ENCODE data around the gene PHYKPL. TPM values are rescaled to one million over a fixed set of nuclear protein-coding genes. Genes with fewer than 3 reads are reported as not detected.
A peak's percentile ranks its signal among the peaks of the same experiment; 100 is the strongest.

The PHYKPL gene
- 41.7 and 53.7 TPM in 2 replicates for total RNA-seq (2014; rRNA removed; shearing (Covaris generic))
- polyA plus RNA-seq (2014; cell fraction: nucleus; rRNA removed), result 70.3 and 92.0 TPM in 2 replicates

DNA sequence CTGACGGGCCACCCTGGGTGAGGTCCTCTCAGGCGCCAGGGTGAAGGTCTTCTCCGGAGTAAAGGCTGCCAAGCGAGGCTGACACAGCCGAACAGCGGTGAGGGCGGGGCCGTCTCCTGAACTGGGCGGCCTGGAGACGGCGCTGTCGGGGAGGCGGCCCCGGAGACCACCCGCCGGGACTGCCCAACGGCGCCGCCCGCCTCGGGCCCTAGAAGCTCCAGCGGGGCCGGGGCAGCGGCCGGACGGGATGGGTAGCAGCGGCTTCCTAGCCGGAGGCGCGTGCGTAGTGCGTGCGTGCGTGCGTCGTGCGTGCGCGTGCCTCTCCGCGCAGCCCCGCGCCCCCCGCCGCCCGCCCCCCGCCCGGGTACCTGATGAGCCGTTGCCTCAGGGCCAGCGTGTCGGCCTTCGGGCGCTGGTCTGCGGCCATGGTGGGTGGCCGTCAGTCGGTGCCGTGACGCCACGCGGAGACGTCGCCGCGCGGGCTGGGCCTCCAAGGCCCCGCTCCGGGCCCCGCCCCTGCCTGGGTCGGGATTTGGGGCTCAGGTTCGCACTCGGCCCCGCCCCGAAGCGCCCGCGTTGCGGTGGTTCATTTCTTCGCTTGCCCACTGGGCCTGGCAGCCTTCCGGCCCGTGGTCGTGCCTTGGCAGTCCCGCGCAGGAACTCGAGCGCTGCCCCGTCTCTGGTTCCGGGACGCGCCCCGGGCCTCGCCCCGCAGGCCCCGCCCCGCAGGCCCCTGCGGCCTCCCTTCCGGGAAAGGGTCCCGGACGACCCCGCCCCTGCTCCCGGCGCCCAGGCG, at the start of gene PHYKPL:
Gene PHYKPL, minus strand, starts transcription at position 679 of the 796 bp plus-strand sequence. Its CDS starts 252 bp downstream, at position 427.
- peak; percentile 64 for DNase-seq (ENCODE audit: extremely low read depth, low read depth)

DNA sequence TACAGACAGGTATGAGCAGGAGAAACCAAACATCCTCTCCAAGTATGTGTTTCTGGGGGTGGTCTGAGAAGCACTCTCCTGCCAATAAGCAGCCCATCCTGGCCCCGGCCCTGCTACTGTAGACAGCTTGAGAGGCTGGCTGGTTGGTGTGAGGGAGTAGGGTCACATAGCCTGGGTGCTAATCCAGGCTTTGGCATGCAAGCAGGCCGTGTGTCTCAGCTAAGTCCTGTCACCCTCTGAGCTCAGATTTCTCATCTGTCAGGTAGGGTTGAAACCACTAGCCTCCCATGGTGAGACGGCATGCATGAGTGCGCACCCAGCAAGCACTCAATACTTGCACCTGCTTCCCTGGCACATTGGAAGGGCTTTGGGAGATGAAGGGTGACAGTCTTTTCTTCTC, 49.8 kb upstream of the PHYKPL start:
- no peak for DNase-seq (ENCODE audit: extremely low read depth, low read depth)

DNA sequence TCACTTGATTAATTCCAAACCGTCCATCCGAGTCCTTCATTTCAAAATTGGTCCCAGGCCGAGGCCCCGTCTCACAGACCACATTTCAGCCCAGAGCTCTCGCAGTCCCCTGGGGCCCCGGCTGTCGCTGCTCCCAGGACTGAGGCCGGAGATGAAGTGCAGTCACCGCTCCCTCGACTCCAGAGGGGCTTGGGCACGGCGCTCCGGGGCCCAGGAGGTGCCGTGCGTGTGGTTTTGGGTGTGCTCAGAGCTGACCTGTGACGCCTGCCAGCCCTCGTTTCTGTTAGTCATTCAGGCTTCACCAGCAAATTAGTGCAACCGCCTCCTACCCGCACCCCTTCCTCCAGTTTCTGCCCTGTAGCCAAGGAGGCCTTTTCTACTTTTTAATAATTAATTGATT, 48.7 kb upstream of the PHYKPL start:
- no peak for DNase-seq (ENCODE audit: extremely low read depth, low read depth)

DNA sequence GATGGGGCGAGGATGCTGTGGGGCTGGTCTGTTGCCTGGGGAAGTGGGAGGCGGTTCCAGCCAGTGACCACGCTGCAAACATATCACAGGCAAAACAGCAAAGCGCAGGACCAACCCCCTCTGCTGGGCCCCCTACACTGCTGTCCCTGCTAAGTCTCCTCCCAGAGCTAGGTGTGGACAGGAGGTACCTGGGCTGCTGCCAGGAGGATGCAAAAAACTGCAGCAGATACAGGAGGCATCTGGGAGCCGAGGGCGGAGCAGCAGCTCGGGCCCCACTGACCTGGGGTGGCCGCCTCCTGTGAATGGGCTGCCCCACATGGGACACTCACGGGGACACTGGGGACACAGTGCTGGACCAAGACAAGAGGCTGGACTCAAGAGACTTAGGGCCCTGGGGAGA, 48.0 kb upstream of the PHYKPL start:
- DNase-seq (ENCODE audit: extremely low read depth, low read depth), result no peak

DNA sequence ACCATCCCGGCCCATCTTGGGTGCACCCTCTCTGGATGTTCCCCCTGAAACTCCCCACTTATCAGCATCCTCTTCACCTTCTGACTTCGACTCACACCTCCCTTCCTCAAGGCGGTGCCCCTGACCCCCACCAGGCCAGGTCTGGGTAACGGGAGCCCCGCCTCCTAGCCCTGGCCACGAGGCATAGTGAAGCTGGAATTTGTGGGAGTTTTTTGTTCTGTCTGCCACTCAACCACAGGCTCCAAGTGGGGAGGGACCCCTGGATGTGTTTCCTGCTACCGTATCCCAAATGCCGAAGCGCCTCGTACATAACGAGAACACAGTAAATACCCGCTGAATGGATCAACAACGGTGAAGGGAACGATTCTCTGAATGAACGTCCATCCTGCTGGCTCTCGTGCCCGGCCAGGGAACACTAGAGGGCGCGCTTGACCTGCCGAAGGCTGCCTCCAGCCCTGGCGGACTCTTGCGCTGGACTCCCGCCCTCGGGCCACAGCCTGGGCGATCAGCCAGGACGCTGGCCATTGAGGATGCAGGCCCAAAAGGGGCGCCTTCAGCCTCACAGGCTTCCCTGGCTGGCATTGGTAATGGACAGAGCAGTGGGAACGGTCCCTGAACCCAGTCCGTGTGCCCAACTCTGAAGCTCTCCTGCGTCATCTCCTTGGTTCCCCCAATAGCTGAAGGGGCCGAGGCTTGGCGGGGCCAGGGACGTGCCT, 47.3 kb upstream of the PHYKPL start:
- peak; percentile 70 for DNase-seq (ENCODE audit: extremely low read depth, low read depth)

DNA sequence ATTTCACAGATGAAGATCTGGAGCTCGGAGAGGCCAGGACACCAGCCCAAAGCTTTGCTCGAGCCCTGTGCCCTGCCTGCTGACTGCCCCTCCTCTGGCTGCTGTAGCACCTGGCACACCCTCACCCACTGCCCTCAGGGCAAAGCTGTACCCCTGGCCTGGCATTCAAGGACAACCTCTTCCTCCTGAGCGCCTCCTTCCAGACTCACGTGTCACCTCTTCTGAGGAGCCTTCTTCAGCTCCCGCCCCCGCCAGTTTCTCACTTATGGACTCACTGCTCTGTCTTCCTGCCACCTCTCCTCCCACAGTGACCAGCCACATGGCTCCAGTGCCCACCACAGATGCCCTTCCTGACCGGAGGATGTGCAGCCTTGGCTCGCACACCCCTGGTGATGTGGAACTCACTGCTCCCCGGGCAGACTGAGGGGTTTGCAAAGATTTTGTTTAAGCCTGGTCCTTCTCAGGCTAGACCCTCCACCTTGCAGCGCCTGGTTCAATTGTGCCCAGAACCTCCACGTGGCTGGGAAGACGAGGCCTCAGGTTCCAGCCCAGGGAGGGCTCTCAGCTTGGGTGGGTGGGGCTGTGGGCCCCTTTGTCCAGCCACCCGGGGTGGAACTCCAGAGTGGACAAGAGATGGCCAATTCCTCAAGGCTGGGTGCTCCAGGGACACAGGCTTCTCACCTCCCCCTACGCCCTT, 46.6 kb upstream of the PHYKPL start:
- DNase-seq (ENCODE audit: extremely low read depth, low read depth), result no peak

DNA sequence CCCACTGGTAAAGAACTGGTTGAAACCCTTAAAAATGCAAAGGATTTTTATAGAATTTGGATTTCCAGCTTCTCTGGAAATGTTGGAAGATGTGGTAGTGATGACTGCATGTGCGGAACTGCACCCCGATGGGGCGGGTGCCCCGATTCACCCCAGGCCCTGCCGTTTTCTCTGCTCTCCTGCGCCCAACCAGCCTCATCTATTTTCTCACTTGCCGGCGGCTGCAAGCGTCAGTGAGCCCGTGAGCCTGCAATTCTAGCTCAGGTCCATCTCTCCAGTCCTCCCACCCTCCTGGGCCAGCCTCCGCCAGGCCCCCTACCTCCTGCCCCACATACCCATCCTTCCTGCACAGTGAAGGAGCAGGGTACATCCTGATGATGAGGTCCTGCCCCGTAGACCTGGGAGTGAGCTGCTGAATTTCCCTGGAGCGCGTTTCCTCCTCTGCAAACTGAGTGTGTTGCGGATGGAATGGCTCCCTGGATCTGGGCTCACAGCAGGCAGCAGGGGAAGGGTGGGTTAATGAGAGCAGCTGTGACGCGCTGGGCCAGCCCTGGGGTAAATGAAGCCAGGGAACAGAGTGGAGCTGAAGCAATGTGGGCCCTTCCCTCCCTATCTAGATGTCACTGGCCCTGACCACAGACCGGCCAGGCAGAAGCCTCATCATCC, 45.9 kb upstream of the PHYKPL start:
- no peak for DNase-seq (ENCODE audit: extremely low read depth, low read depth)

DNA sequence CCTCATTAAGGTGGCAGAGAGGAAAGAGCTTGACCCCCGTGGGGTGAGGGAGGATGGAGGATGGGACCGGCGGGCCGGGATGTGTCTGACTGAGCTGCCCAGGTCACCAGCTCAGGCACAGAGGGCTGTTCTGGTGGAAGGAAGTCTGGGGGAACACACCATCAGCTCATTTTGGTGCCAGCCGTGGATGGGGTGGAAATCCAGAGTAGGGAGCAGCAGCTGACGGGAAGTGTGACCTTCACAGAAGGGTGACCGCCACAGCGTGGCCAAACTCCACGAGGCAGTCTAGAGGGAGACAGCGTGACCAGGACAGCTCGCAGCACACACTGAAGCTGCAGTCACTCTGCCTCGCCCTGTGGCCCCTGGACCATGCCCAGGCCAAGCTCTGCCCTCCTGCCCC, 45.3 kb upstream of the PHYKPL start:
- no peak for DNase-seq (ENCODE audit: extremely low read depth, low read depth)

DNA sequence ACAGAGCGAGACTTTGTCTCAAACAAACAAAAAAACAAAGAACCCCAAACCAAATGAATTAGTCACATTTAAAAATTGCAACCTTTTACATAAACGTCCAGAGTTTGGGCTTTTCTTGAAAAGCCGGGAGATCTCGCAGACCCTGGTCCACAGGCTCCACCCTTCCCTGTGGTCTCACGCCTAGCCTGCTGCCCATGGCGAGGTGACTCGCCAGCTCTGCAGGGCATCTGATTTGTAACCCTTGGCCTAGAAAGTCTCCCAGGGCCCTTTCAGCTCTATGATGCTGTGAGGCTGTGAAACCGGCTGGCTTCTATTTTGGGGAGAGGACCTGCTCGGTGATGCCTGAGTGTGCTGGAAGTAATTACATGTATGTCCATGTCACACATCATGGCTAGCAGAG, 44.7 kb upstream of the PHYKPL start:
- DNase-seq (ENCODE audit: extremely low read depth, low read depth), result no peak

DNA sequence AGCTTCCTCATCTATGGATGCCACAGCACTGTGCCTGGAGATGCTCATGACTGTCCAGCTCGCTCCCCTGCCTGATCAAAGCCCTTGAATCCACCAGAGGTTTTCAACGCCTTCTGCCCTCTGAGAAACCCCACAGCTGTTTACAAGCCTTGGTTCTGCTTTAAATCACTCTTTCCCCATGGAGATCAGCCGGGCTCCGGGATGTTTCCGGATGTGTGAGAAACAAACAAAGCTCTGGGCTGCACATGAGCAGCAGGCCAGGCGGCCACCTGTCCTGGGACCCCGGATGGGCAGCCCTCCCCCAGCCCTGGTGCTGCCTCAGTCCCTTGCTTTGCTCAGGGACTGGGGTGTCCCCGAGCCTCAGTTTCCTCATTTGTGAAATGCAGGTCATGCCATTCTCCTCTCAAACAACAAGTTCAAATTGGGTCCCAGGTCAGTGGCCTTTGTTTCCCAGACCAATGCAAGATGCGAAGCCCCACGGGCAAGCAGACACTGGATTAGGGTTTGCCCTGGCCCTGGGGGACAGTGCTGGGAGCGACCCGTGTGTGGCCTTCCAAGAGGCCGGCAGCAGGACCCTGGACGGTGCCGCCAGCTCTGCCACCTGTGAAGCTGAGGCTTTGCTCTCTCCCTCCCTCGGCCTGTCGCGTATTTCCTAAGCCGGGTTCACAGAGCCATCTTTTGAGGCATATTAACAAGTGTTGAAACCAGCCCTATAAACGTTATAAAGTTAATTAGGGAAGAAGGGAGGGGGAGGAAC, 42.4 kb upstream of the PHYKPL start:
- DNase-seq (ENCODE audit: extremely low read depth, low read depth), result no peak

DNA sequence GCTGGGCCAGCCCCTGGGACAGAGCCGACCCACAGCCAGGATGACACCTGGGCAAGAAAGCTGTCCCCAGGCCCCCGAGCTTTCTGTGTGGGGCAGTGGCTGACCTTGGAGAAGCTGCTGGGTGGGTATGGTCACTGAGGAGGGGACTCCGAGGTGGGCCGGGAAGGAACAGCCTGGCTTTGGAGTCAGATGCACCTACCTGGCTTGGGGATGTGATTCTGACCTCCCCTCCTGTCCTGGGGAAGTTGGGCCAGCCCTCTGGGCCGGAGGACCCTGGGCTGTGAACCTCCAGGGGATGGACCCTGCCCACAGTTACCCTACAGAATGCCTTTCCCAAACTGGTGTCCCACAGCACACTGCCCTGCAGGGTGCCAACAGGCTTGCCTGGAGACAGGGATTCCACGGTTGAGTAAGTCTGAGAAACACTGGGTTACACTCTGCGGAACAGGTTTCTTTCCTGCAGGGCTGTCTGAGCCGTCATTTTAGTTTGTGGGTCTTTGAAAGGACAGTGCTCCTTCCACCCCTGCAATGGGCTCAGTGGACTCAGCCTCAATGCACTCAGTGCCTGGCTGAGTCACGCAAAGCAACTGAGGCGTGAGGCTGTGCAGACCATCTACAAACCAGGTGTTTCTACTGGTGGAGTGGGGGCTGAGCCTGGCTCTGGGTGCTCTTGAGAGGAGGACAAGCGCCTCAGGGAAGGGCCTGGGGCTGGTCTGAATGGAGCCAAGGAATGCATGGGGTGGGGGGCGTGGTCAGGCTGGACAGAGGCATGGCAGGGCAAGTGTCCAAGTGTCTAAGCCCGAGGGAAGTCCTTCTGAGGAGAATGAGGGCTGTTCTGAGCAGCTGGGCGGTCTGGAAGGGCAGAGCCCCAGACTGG, 41.3 kb upstream of the PHYKPL start:
- DNase-seq (ENCODE audit: extremely low read depth, low read depth), result no peak

DNA sequence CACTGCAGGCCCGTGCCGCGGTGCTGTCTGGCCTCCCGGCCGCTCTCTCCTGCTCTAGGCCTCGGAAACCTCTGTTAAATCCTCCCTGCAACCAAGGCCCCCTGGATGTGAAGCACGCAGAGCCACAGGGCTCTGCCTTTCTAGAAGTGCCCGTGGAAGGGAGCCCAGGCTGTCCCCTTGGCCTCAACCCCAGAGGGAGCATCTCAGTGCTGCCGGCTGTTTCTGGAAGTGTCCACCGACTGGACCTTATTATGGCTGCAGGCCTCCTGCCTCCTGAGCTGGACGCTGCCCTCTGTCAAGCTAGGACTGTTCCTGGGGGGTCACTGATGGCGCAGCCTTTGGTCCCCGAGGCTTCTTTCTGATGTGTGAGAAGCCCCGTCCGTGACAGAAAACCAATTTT, 40.4 kb upstream of the PHYKPL start:
- no peak for DNase-seq (ENCODE audit: extremely low read depth, low read depth)

DNA sequence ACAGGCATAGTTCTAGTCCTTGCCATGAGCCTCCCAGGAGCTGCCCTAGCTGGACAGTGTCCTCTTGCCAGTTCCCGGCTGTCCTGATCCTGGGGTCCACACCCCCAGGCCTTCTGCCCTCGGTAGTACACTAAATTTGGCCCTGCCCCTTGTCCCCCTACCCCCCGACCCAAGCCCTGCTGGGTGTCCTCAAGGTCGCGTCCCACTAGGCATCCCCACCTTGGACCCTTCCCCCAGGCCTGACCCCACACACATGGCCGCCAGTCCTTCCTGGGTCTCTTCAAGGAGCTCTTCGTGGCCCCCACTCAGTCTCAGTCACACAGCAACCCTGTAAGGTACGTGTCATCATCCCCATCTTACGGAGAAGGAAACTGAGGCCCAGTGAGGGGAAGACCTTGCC, 40.0 kb upstream of the PHYKPL start:
- no peak for DNase-seq (ENCODE audit: extremely low read depth, low read depth)

DNA sequence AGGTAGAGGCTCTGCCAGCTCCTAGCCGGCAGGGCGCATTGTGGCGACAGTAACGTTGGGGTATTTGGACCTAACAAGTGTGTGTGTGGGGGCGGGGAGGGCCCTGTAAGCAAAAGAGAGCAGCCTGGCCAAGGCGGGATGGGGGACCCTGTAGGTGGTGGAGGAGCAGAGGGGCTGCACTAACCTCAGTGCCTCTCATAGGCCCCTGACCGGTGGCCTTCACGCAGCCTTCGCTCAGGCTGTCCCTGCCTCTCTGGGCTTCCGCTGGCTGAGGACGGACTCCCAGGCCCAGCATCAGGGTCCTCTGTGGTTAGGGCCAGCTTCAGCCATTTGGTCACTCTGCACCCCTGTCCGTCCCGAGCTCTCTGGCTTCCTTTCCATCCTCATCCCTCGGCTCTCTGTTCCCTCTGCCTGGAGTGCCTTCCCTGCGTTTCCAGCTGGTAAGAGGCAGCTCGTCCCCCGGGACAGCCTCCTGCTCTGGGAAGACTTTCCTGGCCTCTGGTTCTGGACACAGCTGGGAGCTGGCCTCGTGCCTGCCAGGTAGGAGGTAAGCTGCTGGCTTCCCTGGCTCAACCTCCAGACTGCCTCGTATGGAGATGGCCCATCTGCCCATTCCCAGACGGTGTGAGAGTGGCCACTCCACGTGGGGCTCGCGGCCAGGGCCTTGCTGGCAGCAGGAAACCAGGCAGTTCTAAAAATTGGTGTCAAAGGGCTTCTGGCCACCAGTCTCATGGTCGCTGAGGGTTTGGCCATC, 39.3 kb upstream of the PHYKPL start:
- no peak for DNase-seq (ENCODE audit: extremely low read depth, low read depth)

DNA sequence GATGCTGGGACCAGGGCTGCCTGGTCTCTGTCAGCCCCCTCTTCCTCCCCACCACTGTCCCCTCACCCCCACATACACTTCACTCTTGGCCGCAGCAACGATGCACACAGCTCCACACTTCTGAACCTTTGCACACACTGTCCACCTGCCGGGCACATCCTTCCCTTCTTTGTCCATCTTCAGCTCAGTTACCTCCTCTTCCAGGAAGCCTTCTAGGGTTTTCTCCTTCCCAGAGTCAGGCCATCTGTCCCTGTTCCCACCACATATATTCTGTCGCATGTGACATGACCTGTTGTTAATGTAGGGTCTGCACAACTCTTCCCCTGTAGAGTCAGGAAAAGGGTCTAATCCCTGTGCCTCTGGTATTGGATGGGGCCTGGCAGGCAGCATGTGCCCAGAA, 38.6 kb upstream of the PHYKPL start:
- DNase-seq (ENCODE audit: extremely low read depth, low read depth), result no peak

DNA sequence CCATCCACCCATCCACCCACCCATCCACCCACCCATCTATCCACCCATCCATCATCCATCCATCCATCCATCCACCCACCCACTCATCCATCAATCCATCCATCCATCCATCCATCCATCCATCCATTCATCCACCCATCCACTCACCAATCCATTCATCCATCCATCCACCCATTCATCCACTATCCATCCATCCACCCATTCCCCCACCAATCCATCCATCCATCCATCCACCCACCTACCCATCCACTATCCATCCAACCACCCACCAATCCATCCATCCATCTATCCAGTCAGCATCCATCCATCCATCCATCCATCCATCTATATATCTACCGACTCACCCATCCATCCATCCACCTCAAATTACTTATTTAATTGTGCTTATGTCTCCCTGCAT, 36.9 kb upstream of the PHYKPL start:
- DNase-seq (ENCODE audit: extremely low read depth, low read depth), result no peak

DNA sequence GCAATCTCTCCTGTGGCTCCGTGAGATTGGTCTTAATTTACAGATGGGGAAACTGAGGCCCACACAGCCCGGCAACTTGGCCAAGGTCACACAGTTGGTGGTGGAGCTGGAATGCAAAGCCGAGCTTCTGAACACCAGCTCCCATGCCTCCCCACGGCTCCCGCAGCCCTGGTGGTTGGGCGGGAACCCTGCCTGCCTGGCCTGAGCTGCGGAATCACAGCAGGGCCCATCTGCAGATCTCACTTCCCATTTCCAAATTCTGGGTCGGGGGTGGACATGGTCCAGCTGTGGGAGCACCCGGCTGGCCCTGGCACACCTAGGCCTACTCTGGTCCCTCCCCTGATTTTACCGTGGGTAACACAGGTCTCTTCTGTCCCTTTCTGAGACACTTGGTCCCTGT, 35.3 kb upstream of the PHYKPL start:
- DNase-seq (ENCODE audit: extremely low read depth, low read depth), result no peak

DNA sequence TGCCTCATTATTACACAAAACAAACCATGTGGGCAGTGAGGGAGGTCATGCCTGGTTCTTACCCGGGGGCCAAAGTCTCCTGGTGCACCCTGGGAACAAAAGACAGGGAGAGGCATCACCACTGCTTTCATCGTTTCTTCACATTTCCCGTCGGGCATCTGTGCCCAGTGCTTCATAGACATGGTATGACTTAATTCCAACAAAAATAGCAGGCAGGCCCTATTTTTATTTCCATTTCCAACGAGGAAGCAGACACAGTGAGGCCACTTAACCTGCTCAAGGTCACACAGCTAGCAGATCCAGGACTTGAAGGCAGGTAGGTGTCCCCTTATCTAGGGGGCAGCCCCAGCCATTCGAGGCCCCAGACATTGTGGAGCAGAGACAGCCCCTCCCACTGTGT, 34.6 kb upstream of the PHYKPL start:
- no peak for DNase-seq (ENCODE audit: extremely low read depth, low read depth)

DNA sequence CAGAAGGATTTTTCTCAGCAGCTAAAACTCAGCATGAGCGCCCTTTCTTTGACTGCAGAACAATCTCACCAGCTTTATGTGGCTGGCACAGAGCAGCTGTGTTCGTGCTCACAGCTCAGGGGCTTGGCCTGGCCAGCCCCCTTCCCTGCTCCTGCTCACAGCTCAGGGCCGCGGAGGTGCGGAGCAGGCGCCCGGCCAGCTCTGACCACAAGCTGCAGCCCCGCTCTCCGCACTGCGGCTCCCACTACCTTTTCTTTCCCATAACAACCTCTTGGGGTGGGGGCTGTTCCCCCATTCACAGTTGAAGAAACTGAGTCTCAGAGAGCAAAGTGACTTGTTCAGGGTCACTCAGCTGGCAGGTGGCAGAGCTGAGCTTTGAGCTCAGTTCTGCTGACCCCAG, 34.0 kb upstream of the PHYKPL start:
- no peak for DNase-seq (ENCODE audit: extremely low read depth, low read depth)

All from NCI-H460 (cell line).